Right atrium auricular region (tissue), 2 donors: ENCODE data around the gene OLFML2B. TPM values are rescaled to one million over a fixed set of nuclear protein-coding genes. Genes with fewer than 3 reads are reported as not detected.

Experiments
- DNase-seq: peaks from one replicate; pipeline ENCODE4 v3.0.0-alpha.2; 2019; ENCODE audit warnings: low spot score
- H3K27ac ChIP-seq, 2 donors: fragments of 200-600 bp; sonication (generic); 1 replicate in 1 of 2; 2 replicates in 1 of 2; pipeline ENCODE4 v1.5.1; 2016 to 2019
- H3K27me3 ChIP-seq, 2 donors: fragments of 200-600 bp; sonication (generic); one replicate each; pipeline versions ENCODE4 v1.5.1 to v1.6.0; 2017 to 2019
- H3K36me3 ChIP-seq: fragments of 200-600 bp; sonication (generic); one replicate; pipeline ENCODE4 v1.5.1; 2016
- H3K4me1 ChIP-seq, 2 donors: fragments of 200-600 bp; sonication (generic); one replicate each; pipeline versions ENCODE4 v1.5.1 to v1.6.0; 2017 to 2019
- H3K4me3 ChIP-seq, 2 donors: fragments of 200-600 bp; sonication (generic); 1 replicate in 1 of 2; 2 replicates in 1 of 2; pipeline ENCODE4 v1.5.1; 2017 to 2019; ENCODE audit warnings: mild to moderate bottlenecking in 1 of 2, moderate library complexity in 1 of 2
- H3K9me3 ChIP-seq, 2 donors: fragments of 200-600 bp; sonication (generic); one replicate each; pipeline ENCODE4 v1.5.1; 2019
- total RNA-seq, 2 donors: library from RNA; depleted of rRNA; stranded (reverse); fragments of >200 nt; gene quantifications; one replicate each; pipeline ENCODE4 v1.1.0, GENCODE V29; 2016
- TF ChIP-seq, protein P1 (sequence below), 2 donors: fragments of 200-600 bp; sonication (generic); IDR thresholded peaks; one replicate each; pipeline ENCODE4 v1.5.1; 2019; ENCODE audit warnings: antibody characterized with exemption in 2 of 2

The OLFML2B gene
- total RNA-seq, 2 donors from 2014 or later: 4.5 to 9.2 TPM

DNA sequence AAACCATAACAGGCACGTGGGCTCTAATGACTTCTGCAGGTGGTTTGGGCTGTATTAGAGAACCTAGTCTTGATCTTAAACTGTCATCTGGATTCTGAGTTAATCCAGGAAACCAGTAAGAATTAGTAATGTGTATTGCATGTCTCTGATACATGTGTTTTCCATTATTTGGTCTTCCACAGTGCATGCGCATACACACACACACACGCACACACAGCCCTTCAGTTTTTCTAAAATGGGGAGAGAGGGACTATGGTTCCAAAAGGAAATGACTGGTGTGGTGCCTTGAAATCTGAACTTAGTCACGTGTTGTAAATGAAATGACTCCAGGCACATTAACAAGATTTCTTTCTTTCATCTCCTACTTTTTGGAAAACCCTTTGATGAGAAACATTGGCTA is 67.6 kb downstream of the OLFML2B start:
- Histone ChIP-seq H3K4me3 (no peak overlapping the region), H3K27ac (no peak overlapping the region), H3K4me1 (peaks cover 0 to 7% of the 10 kb centered on the region in 2 donors), H3K27me3 (no peaks in the 10 kb centered on the region), H3K36me3 (peaks cover 16% of the 10 kb centered on the region), H3K9me3 (no peaks in the 10 kb centered on the region)
- TF ChIP-seq, protein P1, sequence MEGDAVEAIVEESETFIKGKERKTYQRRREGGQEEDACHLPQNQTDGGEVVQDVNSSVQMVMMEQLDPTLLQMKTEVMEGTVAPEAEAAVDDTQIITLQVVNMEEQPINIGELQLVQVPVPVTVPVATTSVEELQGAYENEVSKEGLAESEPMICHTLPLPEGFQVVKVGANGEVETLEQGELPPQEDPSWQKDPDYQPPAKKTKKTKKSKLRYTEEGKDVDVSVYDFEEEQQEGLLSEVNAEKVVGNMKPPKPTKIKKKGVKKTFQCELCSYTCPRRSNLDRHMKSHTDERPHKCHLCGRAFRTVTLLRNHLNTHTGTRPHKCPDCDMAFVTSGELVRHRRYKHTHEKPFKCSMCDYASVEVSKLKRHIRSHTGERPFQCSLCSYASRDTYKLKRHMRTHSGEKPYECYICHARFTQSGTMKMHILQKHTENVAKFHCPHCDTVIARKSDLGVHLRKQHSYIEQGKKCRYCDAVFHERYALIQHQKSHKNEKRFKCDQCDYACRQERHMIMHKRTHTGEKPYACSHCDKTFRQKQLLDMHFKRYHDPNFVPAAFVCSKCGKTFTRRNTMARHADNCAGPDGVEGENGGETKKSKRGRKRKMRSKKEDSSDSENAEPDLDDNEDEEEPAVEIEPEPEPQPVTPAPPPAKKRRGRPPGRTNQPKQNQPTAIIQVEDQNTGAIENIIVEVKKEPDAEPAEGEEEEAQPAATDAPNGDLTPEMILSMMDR (IDR thresholded peaks at IDR 0.05): no peak
- no peak for DNase-seq

DNA sequence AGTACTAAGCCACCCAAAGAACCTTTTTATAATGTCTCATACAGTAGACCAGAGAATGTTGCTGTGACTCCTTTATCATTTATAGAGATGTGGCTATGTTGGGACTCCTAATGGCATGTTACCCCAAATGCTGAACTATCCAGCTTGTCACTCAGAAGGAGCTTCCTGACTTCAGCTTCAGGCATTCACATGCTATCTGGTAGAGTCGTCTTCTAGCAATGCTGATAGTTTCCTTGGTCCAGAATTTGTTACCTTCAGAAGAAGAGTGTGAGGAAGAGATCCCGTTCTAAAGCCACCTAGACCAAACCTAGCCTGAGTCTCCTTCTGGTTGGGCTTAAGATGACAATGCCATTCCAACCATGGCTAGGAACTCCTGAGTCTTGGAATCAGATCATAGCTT is 68.1 kb downstream of the OLFML2B start:
- Histone ChIP-seq H3K36me3 (peaks cover 15% of the 10 kb centered on the region), H3K27me3 (no peaks in the 10 kb centered on the region), H3K4me3 (no peak overlapping the region), H3K27ac (no peak overlapping the region), H3K4me1 (peaks cover 0 to 6% of the 10 kb centered on the region in 2 donors), H3K9me3 (no peaks in the 10 kb centered on the region)
- no peak for DNase-seq
- TF ChIP-seq, protein P1 (IDR thresholded peaks at IDR 0.05): no peak

DNA sequence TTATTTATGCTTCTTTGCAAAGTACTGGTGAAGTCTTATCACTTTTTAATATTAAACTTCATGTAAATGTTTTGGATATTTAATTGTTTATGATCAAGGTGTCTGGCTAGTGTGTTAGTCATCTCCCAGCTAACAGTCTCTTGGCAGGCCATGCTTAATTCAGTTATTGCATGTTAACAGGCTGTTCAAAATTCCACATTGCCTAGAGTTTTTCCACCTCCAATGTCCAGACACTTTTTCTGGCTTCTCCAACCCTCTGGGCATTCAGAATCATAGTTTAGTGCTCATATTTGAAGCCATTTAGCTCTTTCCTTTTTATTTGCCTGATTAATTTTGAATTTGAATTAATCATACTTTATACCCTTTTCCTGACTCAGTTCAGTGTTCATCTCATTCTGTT is 69.2 kb downstream of the OLFML2B start:
- no peak for DNase-seq
- Histone ChIP-seq H3K36me3 (peaks cover 11% of the 10 kb centered on the region), H3K27ac (no peak overlapping the region), H3K9me3 (no peaks in the 10 kb centered on the region), H3K4me1 (peaks cover 0 to 13% of the 10 kb centered on the region in 2 donors), H3K27me3 (no peaks in the 10 kb centered on the region), H3K4me3 (no peak overlapping the region)
- TF ChIP-seq, protein P1 (IDR thresholded peaks at IDR 0.05): no peak

DNA sequence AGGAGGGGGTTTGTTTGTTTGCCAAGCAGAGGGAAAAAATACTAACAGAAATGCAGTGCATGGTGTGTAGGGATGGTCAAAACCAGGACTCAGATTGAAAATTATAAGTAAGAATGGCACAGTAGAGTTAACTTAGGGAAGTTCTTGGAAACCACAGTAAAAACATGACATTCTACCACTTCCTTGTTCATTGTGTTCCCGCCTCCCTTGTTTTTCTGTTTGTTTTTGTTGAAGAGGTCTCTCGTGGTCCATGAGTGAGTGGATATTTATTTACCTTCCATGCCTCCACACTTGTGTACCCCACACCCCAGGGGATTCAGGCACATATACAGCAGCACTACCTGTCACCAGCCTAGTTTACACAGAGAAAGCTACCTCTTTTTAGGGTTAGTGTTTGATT is 69.6 kb downstream of the OLFML2B start:
- Histone ChIP-seq H3K27ac (no peak overlapping the region), H3K36me3 (peaks cover 9% of the 10 kb centered on the region), H3K27me3 (no peaks in the 10 kb centered on the region), H3K9me3 (no peaks in the 10 kb centered on the region), H3K4me3 (no peak overlapping the region), H3K4me1 (peaks cover 0 to 17% of the 10 kb centered on the region in 2 donors)
- TF ChIP-seq, protein P1 (IDR thresholded peaks at IDR 0.05): no peak
- no peak for DNase-seq

DNA sequence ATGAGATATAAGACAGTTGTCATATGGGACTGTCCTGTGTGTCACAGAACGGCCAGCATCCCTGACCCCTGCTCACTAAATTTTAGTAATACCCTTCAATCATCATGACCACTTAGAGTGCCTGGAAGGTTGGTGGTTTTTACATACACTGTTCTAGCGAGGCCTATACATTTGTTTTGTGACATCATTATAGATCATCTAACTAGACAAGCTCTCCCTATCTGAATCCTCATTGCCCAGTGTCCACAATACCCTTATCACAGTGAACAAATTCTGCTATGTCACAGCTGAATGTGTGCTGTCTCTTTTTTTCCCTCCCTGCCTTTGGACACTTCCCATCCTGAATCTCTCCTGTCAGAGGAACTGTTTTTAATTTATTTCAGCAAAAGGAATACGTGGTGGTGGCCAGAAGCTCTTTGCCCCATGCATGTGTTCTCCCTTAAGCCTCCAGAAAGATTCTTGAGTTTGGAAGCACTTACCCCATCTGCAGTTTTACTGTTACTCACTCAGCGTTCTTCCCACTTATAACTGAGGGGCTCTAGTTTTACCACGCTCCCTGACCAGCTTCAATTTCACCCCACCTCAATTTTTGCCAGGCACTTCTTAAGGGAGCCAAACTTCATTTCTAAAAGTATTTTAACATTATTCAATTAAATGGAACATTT is 70.3 kb downstream of the OLFML2B start:
- H3K4me3 ChIP-seq: no peak overlapping the region
- peaks cover 0 to 18% of the 10 kb centered on the region in 2 donors for H3K4me1 ChIP-seq
- H3K9me3 ChIP-seq: no peaks in the 10 kb centered on the region
- DNase-seq: no peak
- peaks cover 2% of the 10 kb centered on the region for H3K36me3 ChIP-seq
- no peaks in the 10 kb centered on the region for H3K27me3 ChIP-seq
- TF ChIP-seq, protein P1 (IDR thresholded peaks at IDR 0.05): no peak
- H3K27ac ChIP-seq: no peak overlapping the region
